ENCODE data around the gene MET.
A peak's percentile ranks its signal among the peaks of the same experiment; 100 is the strongest.

The MET gene

GRCh38 chr7:116663744-116664143, 8.3 kb upstream of the MET start:
- H3K4me3 ChIP-seq (ENCODE audit: low read depth, low read length): no peak overlapping the region
- TF ChIP-seq SCRT2 (tag by site-specific recombination; IDR thresholded peaks at IDR 0.05): peak; percentile 72
- no peak for TF ChIP-seq ZNF449 (tag by site-specific recombination; IDR thresholded peaks at IDR 0.05)
- no peak for TF ChIP-seq ZNF146 (tag by site-specific recombination; IDR thresholded peaks at IDR 0.05)
- H3K4me1 ChIP-seq (ENCODE audit: control insufficient read depth, insufficient read depth, low read length): no peaks in the 10 kb centered on the region
- CTCF ChIA-PET: no interaction called here
- H3K36me3 ChIP-seq (ENCODE audit: control insufficient read depth in 2 of 2, insufficient read depth in 1 of 2, low read length in 2 of 2): no peaks in the 10 kb centered on the region
- H3K27ac ChIP-seq (ENCODE audit: extremely low read depth, low read depth, low read length): no peak overlapping the region
- H3K9me3 ChIP-seq (ENCODE audit: control insufficient read depth, insufficient read depth, low read depth, low read length): no peaks in the 10 kb centered on the region
- POLR2A ChIA-PET: no interaction called here

- no peaks in the 10 kb centered on the region for H3K9me3 ChIP-seq (ENCODE audit: control insufficient read depth, insufficient read depth, low read depth, low read length)
- no peak overlapping the region for H3K4me3 ChIP-seq (ENCODE audit: low read depth, low read length)
- CTCF ChIA-PET: no interaction called here
- H3K36me3 ChIP-seq (ENCODE audit: control insufficient read depth in 2 of 2, insufficient read depth in 1 of 2, low read length in 2 of 2): no peaks in the 10 kb centered on the region
- H3K27ac ChIP-seq (ENCODE audit: extremely low read depth, low read depth, low read length): no peak overlapping the region
- TF ChIP-seq ZNF138 (tag by site-specific recombination; IDR thresholded peaks at IDR 0.05; ENCODE audit: borderline replicate concordance): no peak
- no peak for TF ChIP-seq ZNF629 (tag by site-specific recombination; IDR thresholded peaks at IDR 0.05)
- no peak for TF ChIP-seq ZXDB (tag by site-specific recombination; IDR thresholded peaks at IDR 0.05)
- no peak for TF ChIP-seq ZNF211 (tag by site-specific recombination; IDR thresholded peaks at IDR 0.05; ENCODE audit: low read depth)
- no peak for TF ChIP-seq ZNF221 (tag by site-specific recombination; IDR thresholded peaks at IDR 0.05; ENCODE audit: borderline replicate concordance)
- TF ChIP-seq EGR2 (tag by site-specific recombination; IDR thresholded peaks at IDR 0.05; ENCODE audit: low read depth): no peak
- no peak for TF ChIP-seq ZNF433 (tag by site-specific recombination; IDR thresholded peaks at IDR 0.05; ENCODE audit: low read depth)
- TF ChIP-seq ZNF280D (tag by site-specific recombination; IDR thresholded peaks at IDR 0.05): no peak
- TF ChIP-seq ZNF660 (tag by site-specific recombination; IDR thresholded peaks at IDR 0.05): no peak
- no peak for TF ChIP-seq ZNF639 (tag by site-specific recombination; IDR thresholded peaks at IDR 0.05)
- TF ChIP-seq ZEB2 (tag by site-specific recombination; IDR thresholded peaks at IDR 0.05): no peak
- POLR2A ChIA-PET: interaction anchor here (0.7 kb wide), 1 partner anchor 145 kb away, joined by 4 read pairs; no protein-coding TSS in a partner anchor
- H3K4me1 ChIP-seq (ENCODE audit: control insufficient read depth, insufficient read depth, low read length): no peaks in the 10 kb centered on the region
Measured at GRCh38 chr7:116665332-116665996, 6.5 kb upstream of the MET start.

GRCh38 chr7:116669769-116670168, 2.2 kb upstream of the MET start:
- CTCF ChIA-PET: interaction anchor here (0.8 to 1.7 kb wide), 3 partner anchors 15 to 140 kb away, joined by 3 to 4 read pairs (median 4); no protein-coding TSS in a partner anchor

More at GRCh38 chr7:116669769-116670168, 2.2 kb upstream of the MET start:
- Histone ChIP-seq H3K4me3 (ENCODE audit: low read depth, low read length) (no peak overlapping the region), H3K27ac (ENCODE audit: extremely low read depth, low read depth, low read length) (no peak overlapping the region), H3K36me3 (ENCODE audit: control insufficient read depth in 2 of 2, insufficient read depth in 1 of 2, low read length in 2 of 2) (no peaks in the 10 kb centered on the region), H3K4me1 (ENCODE audit: control insufficient read depth, insufficient read depth, low read length) (peaks cover 6% of the 10 kb centered on the region; the same call in 1 of the 2 replicates), H3K9me3 (ENCODE audit: control insufficient read depth, insufficient read depth, low read depth, low read length) (no peaks in the 10 kb centered on the region)
- POLR2A ChIA-PET: no interaction called here
- TF ChIP-seq ZFP3 (tag by site-specific recombination; IDR thresholded peaks at IDR 0.05; ENCODE audit: low read depth): no peak
- no peak for TF ChIP-seq ZNF335 (tag by site-specific recombination; conservative IDR thresholded peaks at IDR 0.05)
- TF ChIP-seq ZNF302 (tag by site-specific recombination; IDR thresholded peaks at IDR 0.05; ENCODE audit: low read depth): no peak
- TF ChIP-seq IKZF3 (tag by site-specific recombination; IDR thresholded peaks at IDR 0.05): no peak
- TF ChIP-seq ZNF548 (tag by site-specific recombination; IDR thresholded peaks at IDR 0.05): no peak

All from HEK293 (cell line).